DMS79 treated with DMSO at 0.1 percent for 48 hours (cell line): ENCODE measurements around the gene ATP5F1D.

Experiments used
- DNase-seq: peaks from one replicate; lab custom pipeline; 2025; lab: John Stamatoyannopoulos, UW

ATP5F1D gene

DNA sequence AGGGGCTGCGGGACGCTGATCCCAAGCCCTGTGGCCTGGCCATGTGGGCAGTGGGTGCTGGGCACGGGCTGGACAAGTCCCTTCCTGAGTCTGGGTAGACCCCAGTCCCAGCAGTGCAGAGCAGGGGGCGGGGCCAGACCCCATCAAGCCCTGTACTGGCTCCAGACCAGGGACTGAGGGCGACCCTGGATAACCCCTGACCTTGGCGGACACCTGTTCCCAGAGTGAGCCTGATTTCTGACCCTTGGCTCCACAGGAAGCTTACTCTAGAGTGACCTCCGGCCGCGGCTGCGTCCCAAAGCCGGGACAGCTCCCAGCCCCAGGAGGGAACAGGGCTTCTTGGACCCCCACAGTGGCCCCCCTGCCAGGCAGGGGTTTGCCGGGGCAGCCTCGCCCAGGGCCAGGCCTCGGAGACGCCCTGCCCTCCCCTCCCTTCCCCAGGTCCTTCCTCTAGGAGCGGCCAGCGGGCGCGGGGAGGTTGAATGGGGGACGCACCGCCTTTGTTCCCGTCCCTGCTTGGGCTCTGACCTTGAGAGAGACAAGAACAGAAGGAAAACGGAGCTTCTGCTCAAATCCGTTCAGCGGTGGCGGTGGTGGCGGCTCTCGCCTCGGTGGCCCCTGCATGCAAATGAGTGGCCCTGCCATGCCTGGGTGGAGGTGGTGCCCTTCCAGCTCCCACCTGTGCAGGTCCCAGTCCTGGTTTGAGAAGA lies 41.8 kb downstream of the ATP5F1D start:
- no peak for DNase-seq

DNA sequence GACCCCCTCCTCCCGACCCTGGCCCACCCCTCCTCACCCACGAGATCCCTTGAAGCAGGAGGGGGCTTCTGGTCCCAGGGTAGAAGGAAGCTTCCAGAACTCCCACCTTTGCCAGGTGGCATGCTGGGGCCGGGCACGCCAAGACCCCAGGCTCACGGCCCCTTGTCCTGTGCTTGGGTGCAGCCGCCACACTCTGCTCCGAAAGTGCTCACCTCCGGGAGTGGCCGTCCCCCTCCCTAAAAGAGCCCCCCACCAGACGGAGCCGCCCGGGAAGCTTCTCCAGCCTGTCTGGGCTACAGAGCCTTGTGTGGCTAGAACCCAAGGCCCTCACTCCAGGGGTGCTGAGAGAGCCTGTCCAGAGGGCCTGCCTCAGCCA lies 42.4 kb downstream of the ATP5F1D start:
- no peak for DNase-seq

DNA sequence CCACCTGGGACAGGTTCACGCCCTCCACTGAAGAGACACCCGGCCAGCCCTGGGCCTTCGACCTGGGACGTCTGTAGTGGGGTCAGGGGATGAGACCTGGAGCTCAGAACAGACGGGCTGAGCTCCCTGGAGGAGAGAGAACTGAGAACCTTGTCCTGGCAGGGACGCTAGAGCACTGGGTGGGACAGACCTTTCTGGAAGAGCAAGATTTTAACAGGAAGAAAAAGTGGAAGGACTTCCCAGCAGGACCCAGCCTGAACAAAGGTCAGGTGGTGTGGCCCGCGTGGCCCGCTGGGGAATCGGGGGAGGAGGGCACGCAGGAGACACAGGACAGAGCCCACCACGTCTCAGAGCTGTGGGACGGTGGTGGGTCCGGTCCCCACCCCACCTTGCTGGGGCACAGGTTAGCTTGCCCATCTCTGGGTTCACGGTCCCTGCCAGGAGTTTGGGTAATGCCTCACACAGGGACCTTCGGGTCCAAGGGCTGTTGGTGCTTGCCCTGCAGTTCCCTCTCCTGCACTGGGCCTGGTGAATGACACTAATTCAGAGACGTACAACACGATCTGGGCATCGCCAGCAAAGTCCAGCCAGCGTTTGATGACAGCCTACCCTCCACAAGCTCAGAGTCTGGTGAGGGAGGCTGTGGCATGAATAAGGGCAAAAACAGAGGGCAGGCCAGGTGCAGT lies 42.9 kb downstream of the ATP5F1D start:
- DNase-seq, result no peak

DNA sequence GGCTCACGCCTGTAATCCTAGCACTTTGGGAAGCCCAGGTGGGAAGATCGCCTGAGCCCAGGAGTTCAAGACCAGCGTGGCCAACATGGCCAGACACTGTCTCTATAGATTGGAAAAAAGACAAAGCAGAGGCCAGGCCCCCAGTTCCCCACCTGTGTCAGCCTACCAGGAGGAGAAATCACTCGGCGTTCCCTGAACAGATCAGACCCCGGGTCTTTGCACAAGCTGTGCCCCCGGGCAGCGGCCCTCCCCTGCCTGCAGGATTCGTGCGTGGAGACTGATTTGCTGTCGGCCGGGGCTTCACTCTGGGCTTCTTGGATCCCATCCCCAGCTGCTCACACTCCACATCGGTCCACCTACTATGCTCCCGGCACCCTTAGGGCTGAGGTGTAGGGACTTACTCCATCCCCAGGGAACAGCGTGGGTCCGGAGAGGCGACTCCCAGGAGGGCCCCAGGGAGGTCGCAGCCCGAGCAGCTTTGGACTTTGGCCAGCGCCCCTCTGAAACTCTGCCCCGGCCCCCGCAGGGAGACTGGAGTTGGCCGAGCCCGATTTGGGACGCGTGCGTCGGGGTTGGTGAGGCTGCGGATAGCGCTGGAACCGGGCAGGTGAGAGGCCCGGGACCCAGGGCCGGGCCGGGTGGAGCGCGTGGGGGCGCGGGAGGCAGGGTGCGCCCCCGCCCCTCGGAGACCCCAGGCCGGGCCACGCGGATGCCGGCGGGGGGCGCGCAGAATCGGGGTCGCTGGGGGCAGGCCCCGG lies 43.6 kb downstream of the ATP5F1D start:
- no peak for DNase-seq

DNA sequence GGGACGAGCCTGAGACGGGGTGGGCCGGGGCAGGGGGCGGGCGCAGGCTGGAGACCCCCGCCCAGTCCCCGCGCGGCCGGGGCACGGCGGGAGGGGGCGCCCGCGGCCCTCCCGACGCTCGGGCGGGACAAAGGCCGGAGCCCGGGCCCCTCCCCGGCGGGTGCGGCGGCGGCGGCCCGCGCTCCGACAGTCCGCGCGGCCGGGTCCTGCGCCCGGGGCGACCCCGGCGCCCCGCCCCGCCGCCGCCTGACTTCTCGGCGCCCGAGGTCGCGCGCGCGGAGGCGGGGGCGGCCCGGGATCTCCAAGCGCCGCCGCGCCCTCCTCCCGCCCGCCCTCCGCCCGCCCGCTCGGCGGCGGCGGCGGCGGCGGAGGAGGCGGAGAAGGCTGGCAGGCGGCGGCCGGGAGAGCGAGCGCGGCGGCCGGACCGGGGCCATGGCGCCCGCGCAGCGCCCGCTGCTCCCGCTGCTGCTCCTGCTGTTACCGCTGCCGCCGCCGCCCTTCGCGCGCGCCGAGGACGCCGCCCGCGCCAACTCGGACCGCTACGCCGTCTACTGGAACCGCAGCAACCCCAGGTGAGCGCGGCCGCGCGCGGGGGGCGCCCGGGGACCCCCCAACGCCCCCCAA lies 44.3 kb downstream of the ATP5F1D start, which contains the start of gene EFNA2:
EFNA2 (plus strand) TSS at position 137 of the 624 bp plus-strand sequence; CDS start at position 433, 296 bp downstream.
- DNase-seq, result no peak

DNA sequence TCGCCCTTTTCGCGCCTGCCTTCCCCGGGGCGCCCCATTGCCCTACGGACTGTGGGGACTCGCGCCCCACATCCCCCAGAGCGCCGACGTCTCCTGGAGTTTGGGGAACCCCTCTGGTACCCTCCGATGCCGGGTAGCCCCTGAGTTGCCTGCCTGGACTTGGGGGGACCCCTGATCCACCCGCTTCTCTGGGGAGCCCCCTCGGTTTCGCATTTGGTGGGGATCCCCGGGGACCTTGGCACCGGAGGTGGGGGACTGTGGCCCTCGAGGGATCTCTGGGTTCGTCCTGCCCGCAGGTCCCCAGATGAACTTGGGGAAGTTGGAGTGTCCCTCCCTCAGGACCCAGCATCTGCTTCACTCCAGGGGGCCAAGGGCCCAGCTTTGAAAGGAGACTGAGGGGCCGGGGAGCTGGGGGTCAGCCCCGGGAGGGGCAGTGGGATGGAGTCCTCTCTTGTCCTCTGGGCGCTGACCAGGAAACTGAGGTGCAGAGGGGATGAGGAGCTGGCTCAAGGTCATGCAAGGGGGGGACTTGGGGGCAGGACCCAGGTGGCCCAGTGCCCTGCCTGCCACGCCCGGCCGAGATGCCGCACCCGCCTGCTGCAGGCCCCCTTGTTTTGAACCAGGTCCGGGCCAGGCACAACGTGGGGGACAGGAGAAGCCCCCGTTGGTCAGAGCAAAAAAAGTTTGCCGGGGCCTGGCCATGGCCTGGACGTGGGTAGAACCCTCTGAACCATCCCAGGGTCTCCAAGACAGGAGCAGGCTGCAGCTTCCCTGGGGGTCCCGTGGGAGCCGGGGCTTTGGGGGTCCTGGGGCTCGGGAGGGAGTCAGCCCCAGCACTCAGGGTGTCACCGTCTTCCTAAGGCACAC lies 45.2 kb downstream of the ATP5F1D start:
- DNase-seq, result no peak

DNA sequence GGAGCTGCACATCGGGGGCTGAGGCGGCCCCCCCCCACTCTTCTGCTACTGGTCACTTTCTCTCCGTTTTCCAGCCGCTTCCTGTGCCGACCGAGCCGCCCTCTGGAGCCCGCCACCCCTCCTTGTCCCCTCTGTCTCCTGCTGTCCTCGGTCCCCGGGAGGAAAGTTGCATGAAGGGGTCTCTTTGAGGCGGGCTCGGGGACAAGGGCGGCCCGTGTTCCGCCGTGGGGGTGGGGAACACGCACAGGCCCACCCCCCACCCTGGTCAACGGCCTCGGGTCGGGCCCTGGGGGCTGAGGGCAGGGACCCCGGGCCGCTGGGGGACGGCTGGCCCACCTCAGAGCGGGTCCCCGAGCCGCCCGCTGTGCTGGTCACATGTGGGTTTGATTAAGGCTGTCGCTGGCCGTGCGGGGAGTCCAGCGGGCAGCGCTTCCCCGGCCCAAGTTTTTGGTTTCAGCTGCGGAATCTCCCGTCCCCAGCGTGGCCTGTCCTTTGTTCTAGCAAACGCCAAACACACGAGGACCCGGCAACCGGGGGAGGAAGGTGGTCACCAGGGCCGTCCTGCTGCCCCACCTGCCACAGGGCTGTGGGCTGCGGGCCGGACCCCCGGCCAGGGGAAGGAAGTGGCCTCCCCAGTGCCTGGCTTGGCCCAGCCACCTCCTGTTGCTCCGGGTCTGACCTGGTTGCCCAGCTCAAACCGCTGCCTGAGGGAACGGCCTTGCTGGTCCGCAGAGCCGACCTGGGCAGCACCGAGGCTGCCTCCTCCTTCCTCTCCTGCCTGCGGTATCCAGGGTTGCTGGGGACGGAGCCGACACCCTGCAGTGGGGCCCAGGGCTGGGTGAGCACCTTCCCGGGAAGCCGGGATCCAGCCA lies 46.0 kb downstream of the ATP5F1D start:
- DNase-seq, result no peak

DNA sequence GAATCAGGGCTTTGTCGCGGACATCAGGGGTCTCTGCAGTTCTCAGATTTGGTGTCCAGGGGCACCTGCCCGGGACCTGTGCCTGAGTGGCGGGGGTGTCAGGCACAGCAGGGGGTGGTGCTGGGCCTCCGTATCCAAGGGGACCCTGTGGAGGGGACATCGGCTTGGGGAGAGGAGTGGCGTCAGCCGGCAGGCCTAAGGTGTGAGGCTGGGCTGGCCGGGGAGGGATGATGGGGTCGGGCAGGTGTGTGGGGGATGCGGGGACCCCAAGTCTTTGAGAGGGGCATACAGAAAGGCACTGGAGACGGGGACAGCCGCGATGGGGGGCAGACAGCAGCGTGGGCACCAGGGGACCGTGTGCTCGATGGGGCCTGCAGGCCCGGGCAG lies 46.7 kb downstream of the ATP5F1D start:
- no peak for DNase-seq

DNA sequence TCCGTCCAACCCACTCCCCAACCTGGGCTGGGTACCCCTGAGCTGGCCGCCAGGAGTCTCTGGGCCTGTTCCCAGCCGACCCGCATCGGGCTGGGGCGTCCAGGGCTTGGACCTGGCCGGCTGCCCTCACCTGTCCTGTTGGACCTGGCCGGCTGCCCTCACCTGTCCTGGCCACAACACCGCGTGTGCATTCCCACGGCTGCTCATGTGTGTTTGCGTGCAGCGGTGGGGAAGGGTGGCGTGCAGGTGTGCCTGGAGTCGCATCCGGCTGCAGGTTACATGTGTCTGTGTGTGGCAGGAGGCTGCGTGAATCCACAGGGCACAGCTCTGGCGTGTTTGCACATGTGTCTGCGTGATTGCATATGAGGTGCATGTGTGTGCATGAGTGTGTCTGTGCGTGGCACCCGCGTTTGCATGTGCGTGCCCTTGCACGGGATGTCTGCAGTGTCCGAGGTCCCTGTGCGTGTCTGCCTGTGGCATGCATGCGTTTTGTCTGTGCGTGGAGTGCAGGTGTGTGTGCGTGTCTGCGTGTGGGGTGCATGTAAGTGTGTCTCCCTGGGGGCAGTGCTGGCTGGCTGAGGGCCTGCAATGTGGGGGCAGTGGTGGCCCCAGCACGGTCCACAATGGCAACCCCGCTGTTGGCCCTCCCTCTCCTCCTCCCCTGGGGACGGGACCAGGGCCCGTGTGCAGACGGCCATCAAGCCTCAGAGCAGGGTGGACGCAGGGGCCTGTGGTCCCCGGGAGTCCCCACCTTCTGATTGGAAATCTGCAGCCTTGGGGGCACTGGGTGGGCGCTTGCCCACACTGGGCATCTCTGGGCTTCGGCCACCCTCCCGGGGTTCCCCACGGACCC lies 47.5 kb downstream of the ATP5F1D start:
- no peak for DNase-seq

DNA sequence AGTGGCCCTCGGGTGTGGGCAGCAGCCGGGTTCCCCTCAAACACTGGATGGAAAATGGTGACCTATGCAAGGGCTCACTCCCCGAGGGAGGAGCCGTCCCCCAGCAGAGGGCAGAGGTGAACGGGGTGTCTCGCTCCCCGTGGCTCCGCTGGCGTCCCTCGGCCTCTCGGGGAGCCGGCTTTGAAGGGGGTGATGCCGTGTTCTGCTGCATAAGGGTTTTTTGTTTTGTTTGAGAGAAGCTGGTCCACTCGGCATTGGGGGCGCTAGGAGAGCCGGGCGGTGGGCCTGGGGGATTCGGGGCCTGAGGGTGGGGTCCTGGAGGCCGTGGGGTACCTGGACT lies 48.1 kb downstream of the ATP5F1D start:
- DNase-seq, result no peak

DNA sequence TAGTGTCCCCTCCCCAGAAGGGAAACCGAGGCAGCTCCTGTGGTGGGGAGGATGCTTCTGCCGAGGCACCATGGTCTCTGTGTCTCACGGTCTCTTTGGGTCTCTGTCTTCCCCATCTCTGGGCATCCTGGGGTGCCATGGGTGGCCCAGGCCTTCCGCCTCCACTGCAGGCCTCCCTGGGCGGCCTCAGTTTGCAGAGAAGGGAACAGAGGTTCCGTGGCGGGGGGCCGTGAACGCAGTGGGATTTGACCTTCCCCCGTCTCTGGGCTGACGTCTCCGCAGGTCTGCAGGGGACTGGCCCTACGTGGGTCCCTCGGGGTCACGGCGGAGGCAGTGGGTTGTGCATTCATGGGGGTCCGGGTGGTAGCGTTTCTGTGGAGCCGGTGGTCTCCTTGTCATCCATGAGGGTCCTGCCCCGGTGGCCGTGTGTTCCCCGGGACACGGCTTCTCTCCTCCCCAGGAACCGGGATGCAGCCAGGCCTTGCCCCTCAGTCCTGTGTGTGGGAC lies 48.7 kb downstream of the ATP5F1D start:
- no peak for DNase-seq

DNA sequence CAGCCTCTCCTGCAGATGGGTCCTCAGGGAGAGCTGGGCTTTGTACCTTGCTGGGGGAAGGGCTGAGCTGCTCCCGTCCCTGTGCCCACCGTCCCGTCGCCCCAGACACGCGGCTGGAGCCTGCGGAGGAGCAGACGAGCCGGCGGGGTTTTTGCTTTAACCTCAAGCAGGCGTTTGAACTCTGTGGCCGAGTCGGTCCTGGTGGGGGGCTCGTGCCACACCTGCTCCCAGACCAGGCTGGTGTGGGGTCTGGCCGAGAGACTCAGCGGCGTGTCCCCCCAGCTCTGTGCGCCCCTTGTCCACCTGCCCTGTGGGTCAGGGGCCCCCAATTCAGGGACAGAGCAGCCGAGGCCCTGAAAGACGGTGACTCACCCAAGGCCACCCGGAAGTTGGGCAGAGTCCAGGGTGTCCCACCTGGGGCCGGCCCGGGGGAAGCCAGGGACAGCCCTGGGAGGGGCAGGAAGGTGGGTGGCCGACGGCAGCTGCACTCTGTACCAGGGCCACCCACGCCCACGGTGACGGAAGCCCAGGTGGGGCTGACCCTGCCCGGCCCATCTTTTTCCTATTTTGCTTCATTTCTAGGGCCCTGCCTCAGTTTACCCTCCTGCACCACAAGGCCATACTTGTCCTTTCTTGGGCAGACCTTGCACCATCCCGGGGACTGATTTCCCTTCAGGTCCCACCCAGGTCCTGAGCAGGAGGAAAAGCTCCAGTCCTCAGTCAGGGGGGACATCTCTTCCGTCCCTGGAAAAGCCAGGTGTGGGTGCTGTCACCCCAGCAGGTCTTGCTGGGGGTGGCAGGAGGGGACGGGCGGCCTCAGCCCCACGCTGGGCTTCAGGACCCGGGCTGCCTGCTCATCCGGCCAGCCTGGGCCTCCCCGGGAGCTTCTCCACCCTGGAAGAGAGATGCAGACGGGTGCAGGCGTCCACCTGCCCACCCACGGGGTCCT lies 49.4 kb downstream of the ATP5F1D start:
- no peak for DNase-seq

DNA sequence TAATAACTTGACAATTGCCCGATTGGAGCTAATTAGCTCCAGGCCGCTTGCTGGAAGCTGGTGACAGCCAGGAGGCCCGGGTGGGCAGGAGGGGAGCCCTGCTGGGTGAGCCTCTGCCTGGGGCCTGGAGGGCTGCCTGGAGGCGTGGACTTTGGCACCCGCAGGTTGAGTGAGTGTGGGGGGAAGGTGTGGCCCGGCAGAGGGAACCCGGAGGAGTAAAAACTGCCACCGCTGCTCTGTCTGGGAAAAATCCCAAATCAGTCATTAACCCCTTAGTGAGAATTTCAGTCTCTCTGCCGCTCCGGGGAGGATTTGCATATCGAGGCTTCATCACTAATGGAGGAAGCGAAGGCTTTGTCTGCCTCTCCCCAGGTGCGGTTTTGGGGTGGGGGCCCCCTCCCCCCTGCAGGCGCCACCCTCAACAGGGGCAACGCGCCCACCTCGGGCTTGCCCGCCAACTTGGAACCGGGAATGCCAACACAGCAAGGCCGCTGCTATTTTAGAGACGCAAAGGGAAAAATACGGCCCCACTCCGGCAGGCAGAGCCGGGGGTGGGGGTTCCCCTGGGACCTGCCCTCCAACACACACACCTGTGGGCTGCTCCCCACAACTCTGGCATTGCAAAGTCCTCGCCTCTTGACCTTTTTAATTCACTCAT lies 50.3 kb downstream of the ATP5F1D start:
- no peak for DNase-seq

DNA sequence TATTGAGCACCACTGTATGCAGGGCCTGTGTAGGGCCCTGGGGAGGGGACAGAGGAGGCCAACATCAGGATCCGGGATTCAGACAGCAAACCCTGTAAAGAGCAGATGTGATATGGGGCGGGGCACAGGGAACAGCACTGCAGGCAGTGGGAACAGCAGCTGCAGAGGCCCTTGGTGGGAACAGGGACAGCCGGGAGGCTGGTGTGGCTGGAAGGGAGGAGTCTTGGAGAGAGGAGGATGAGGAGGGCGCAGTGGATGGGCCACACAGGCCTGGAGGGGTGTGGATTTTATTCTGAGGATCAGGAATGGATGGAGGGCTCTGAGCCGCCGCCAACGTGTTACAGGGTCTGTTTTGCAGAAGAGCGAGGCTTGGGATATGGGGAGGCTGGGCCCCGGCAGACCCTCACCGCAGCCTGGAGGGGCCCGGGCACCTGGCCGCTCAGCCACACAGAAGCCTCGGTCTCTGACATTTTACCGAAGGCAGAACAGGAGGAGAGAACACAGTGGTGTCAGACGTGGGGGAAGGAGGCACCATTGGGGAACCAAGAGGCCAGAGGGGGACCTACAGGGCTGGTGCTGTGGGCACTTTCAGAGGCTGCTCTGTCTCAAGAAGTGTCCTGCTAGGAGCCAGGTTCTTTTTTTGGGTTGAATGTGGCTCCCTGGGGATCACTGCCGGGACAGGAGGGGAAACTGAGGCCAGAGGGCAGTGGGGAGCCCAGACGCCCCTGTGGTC lies 51.0 kb downstream of the ATP5F1D start:
- no peak for DNase-seq

DNA sequence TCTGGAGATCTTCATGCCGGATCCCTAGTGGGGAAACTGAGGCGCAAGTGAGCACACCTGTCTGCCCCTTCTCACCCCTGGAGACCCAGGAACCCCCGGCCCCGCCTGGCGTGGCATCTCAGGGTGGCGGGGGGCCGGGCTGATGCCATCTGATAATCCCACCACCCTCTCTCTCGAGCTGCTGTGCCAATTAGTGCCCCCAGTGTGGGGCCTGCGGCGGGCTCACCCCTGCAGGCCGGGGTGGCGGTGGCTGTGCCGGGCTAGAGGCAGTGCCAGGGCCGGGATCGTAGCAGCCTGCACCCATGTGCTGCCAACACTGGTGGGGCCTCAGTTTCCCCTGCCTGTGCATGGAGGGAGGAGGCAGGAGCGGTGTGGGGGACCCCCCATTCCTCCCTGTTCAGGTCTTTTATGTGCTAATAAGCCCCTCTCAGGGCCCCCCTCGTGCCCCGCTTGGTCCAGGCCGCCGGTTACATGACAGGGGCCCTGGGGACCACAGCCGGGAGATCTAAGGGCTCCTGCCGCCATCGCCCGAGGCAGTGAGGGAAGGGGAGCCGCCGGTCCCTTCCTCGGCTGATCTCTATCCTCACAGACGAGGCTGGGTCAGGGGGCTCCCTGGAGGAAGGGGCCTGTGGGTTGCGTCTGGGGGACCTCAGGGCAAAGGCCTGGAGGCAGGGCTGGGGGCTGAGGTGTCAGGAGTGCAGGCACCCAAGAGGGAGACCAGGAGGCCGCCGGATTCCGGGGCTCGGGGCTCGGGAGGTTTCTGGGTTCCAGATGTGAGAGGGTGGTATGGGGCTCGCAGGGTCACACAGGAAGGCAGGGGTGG lies 52.4 kb downstream of the ATP5F1D start:
- no peak for DNase-seq
